ENCODE results near the gene TAS2R19. TPM values are rescaled to one million over a fixed set of nuclear protein-coding genes. Genes with fewer than 3 reads are reported as not detected.
"Not testable (repeated sequence)": the region's sequence is repeated elsewhere in the genome, so short reads cannot be mapped to it uniquely, and the experiment has no call there.

Gene TAS2R19
- total RNA-seq, result 10 to 100 TPM in 2 of 4 donors, 1 to 10 TPM in 2; 3.2 to 14.9 (median 8.2) TPM

GRCh38 chr12:11022520-11022919, at the start of gene TAS2R19:
TAS2R19 (minus strand) TSS chr12:11022620; CDS start chr12:11022571, 49 bp downstream.
- H3K27me3 ChIP-seq, result no peaks in the 10 kb centered on the region
- TF ChIP-seq CTCF (IDR thresholded peaks at IDR 0.05) (no peak), POLR2A (IDR thresholded peaks at IDR 0.05) (no peak)
- DNase-seq, result no peak
- no peaks in the 10 kb centered on the region for H3K9me3 ChIP-seq
- no peak within 1 kb of the TSS for H3K27ac ChIP-seq
- no peaks in the 10 kb centered on the region for H3K4me1 ChIP-seq
- no peak within 1 kb of the TSS for H3K4me3 ChIP-seq
- H3K36me3 ChIP-seq, result no peaks in the 10 kb centered on the region

GRCh38 chr12:11071414-11071813, 49.0 kb upstream of the TAS2R19 start:
- H3K27me3 ChIP-seq, result no peaks in the 10 kb centered on the region
- TF ChIP-seq POLR2A (IDR thresholded peaks at IDR 0.05) (no peak), CTCF (IDR thresholded peaks at IDR 0.05) (no peak)
- no peak for DNase-seq
- H3K9me3 ChIP-seq, result no peaks in the 10 kb centered on the region
- H3K4me1 ChIP-seq, result no peaks in the 10 kb centered on the region
- no peak overlapping the region for H3K27ac ChIP-seq
- no peaks in the 10 kb centered on the region for H3K36me3 ChIP-seq
- no peak overlapping the region for H3K4me3 ChIP-seq

GRCh38 chr12:11070999-11071398, 48.6 kb upstream of the TAS2R19 start:
- Histone ChIP-seq H3K27me3 (no peaks in the 10 kb centered on the region), H3K36me3 (no peaks in the 10 kb centered on the region), H3K9me3 (no peaks in the 10 kb centered on the region), H3K27ac (no peak overlapping the region), H3K4me3 (no peak overlapping the region), H3K4me1 (no peaks in the 10 kb centered on the region)
- TF ChIP-seq CTCF (IDR thresholded peaks at IDR 0.05), result no peak
- TF ChIP-seq POLR2A (IDR thresholded peaks at IDR 0.05), result no peak
- no peak for DNase-seq

GRCh38 chr12:11069854-11070365, 47.5 kb upstream of the TAS2R19 start:
- no peak overlapping the region for H3K27ac ChIP-seq
- TF ChIP-seq POLR2A (IDR thresholded peaks at IDR 0.05) (no peak), CTCF (IDR thresholded peaks at IDR 0.05) (no peak)
- H3K9me3 ChIP-seq, result no peaks in the 10 kb centered on the region
- H3K36me3 ChIP-seq, result no peaks in the 10 kb centered on the region
- H3K4me3 ChIP-seq, result no peak overlapping the region
- no peak for DNase-seq
- H3K4me1 ChIP-seq, result no peaks in the 10 kb centered on the region
- H3K27me3 ChIP-seq, result no peaks in the 10 kb centered on the region

- no peaks in the 10 kb centered on the region for H3K9me3 ChIP-seq
- TF ChIP-seq CTCF (IDR thresholded peaks at IDR 0.05), result no peak
- TF ChIP-seq POLR2A (IDR thresholded peaks at IDR 0.05), result no peak
- no peaks in the 10 kb centered on the region for H3K4me1 ChIP-seq
- DNase-seq, result no peak
- H3K27me3 ChIP-seq, result no peaks in the 10 kb centered on the region
- H3K27ac ChIP-seq, result no peak overlapping the region
- H3K4me3 ChIP-seq, result no peak overlapping the region
- no peaks in the 10 kb centered on the region for H3K36me3 ChIP-seq
Measured at GRCh38 chr12:11067514-11067913, 45.1 kb upstream of the TAS2R19 start.

- H3K4me3 ChIP-seq, H3K27ac ChIP-seq, H3K36me3 ChIP-seq, DNase-seq, H3K4me1 ChIP-seq, H3K9me3 ChIP-seq, H3K27me3 ChIP-seq: not testable (repeated sequence)
Measured at GRCh38 chr12:11062194-11062593, 39.8 kb upstream of the TAS2R19 start, which contains the start of gene TAS2R46. TAS2R46 (minus strand) TSS chr12:11062294; CDS start chr12:11062294, 0 bp downstream.
